ENCODE measurements around the gene NACC2. TPM values are rescaled to one million over a fixed set of nuclear protein-coding genes. Genes with fewer than 3 reads are reported as not detected.
A peak's percentile ranks its signal among the peaks of the same experiment; 100 is the strongest.

Gene NACC2
- total and polyA plus RNA-seq, 4 donors, result 22.9 to 53.4 (median 32.1) TPM

GRCh38 chr9:135982499-135983207, 112.4 kb downstream of the NACC2 start:
- Histone ChIP-seq H3K27me3 (ENCODE audit: control insufficient read depth, insufficient read depth, low read length) (no peaks in the 10 kb centered on the region), H3K36me3 (ENCODE audit: control insufficient read depth, insufficient read depth, low read length) (no peaks in the 10 kb centered on the region), H3K4me1 (ENCODE audit: control insufficient read depth, insufficient read depth, low read length) (peaks cover 54% of the 10 kb centered on the region), H3K4me3 (ENCODE audit: low read depth, low read length) (no peak overlapping the region), H3K9me3 (ENCODE audit: control insufficient read depth, insufficient read depth, low read length) (no peaks in the 10 kb centered on the region), H3K27ac (ENCODE audit: low read depth, low read length) (no peak overlapping the region)
- WGBS (ENCODE audit: insufficient coverage), result 67% methylated on average over 21 of the region's 24 CpGs
- no peak for DNase-seq (ENCODE audit: low read depth in 4 of 6, low spot score in 6 of 6)

- DNase-seq (ENCODE audit: low read depth in 4 of 6, low spot score in 6 of 6), result peak in 2 of 6 donors; percentile 66 to 76
These were observed 114.0 kb downstream of the NACC2 start for GRCh38 chr9:135980926-135981630.

GRCh38 chr9:135979547-135980166, 115.4 kb downstream of the NACC2 start:
- Histone ChIP-seq H3K4me3 (ENCODE audit: low read depth, low read length) (no peak overlapping the region), H3K27me3 (ENCODE audit: control insufficient read depth, insufficient read depth, low read length) (no peaks in the 10 kb centered on the region), H3K36me3 (ENCODE audit: control insufficient read depth, insufficient read depth, low read length) (no peaks in the 10 kb centered on the region), H3K27ac (ENCODE audit: low read depth, low read length) (no peak overlapping the region), H3K4me1 (ENCODE audit: control insufficient read depth, insufficient read depth, low read length) (peaks cover 63% of the 10 kb centered on the region), H3K9me3 (ENCODE audit: control insufficient read depth, insufficient read depth, low read length) (no peaks in the 10 kb centered on the region)
- WGBS (ENCODE audit: insufficient coverage), result 64% methylated on average over 19 of the region's 19 CpGs
- no peak for DNase-seq (ENCODE audit: low read depth in 4 of 6, low spot score in 6 of 6)

More at GRCh38 chr9:135980926-135981630, 114.0 kb downstream of the NACC2 start:
- Histone ChIP-seq H3K27ac (ENCODE audit: low read depth, low read length) (peak overlapping the region; percentile 7), H3K4me3 (ENCODE audit: low read depth, low read length) (no peak overlapping the region), H3K27me3 (ENCODE audit: control insufficient read depth, insufficient read depth, low read length) (no peaks in the 10 kb centered on the region), H3K4me1 (ENCODE audit: control insufficient read depth, insufficient read depth, low read length) (peaks cover 64% of the 10 kb centered on the region), H3K9me3 (ENCODE audit: control insufficient read depth, insufficient read depth, low read length) (no peaks in the 10 kb centered on the region), H3K36me3 (ENCODE audit: control insufficient read depth, insufficient read depth, low read length) (no peaks in the 10 kb centered on the region)
- 77% methylated on average over 15 of the region's 29 CpGs for whole genome bisulfite sequencing (ENCODE audit: insufficient coverage)

- Histone ChIP-seq H3K9me3 (ENCODE audit: control insufficient read depth, insufficient read depth, low read length) (no peaks in the 10 kb centered on the region), H3K36me3 (ENCODE audit: control insufficient read depth, insufficient read depth, low read length) (no peaks in the 10 kb centered on the region), H3K4me3 (ENCODE audit: low read depth, low read length) (no peak overlapping the region), H3K27me3 (ENCODE audit: control insufficient read depth, insufficient read depth, low read length) (no peaks in the 10 kb centered on the region), H3K27ac (ENCODE audit: low read depth, low read length) (peak overlapping the region; percentile 33), H3K4me1 (ENCODE audit: control insufficient read depth, insufficient read depth, low read length) (peaks cover 56% of the 10 kb centered on the region)
- WGBS (ENCODE audit: insufficient coverage), result 54% methylated on average over 14 of the region's 20 CpGs
- peak in 2 of 6 donors; percentile 64 to 72 for DNase-seq (ENCODE audit: low read depth in 4 of 6, low spot score in 6 of 6)
These were observed 116.2 kb downstream of the NACC2 start for GRCh38 chr9:135978642-135979546.

GRCh38 chr9:135976944-135977343, 118.1 kb downstream of the NACC2 start:
- Histone ChIP-seq H3K36me3 (ENCODE audit: control insufficient read depth, insufficient read depth, low read length) (no peaks in the 10 kb centered on the region), H3K4me3 (ENCODE audit: low read depth, low read length) (no peak overlapping the region), H3K27ac (ENCODE audit: low read depth, low read length) (no peak overlapping the region), H3K9me3 (ENCODE audit: control insufficient read depth, insufficient read depth, low read length) (no peaks in the 10 kb centered on the region), H3K4me1 (ENCODE audit: control insufficient read depth, insufficient read depth, low read length) (peaks cover 42% of the 10 kb centered on the region), H3K27me3 (ENCODE audit: control insufficient read depth, insufficient read depth, low read length) (no peaks in the 10 kb centered on the region)
- no peak for DNase-seq (ENCODE audit: low read depth in 4 of 6, low spot score in 6 of 6)
- 45% methylated on average over 13 of the region's 13 CpGs for WGBS (ENCODE audit: insufficient coverage)

GRCh38 chr9:135976531-135976930, 118.6 kb downstream of the NACC2 start:
- no peak overlapping the region for H3K27ac ChIP-seq (ENCODE audit: low read depth, low read length)
- H3K4me1 ChIP-seq (ENCODE audit: control insufficient read depth, insufficient read depth, low read length), result peaks cover 46% of the 10 kb centered on the region

GRCh38 chr9:135975834-135976233, 119.3 kb downstream of the NACC2 start:
- WGBS (ENCODE audit: insufficient coverage), result 82% methylated on average over 5 of the region's 10 CpGs
- DNase-seq (ENCODE audit: low read depth in 4 of 6, low spot score in 6 of 6), result no peak
- Histone ChIP-seq H3K4me1 (ENCODE audit: control insufficient read depth, insufficient read depth, low read length) (peaks cover 43% of the 10 kb centered on the region), H3K9me3 (ENCODE audit: control insufficient read depth, insufficient read depth, low read length) (no peaks in the 10 kb centered on the region), H3K36me3 (ENCODE audit: control insufficient read depth, insufficient read depth, low read length) (no peaks in the 10 kb centered on the region), H3K27ac (ENCODE audit: low read depth, low read length) (no peak overlapping the region), H3K27me3 (ENCODE audit: control insufficient read depth, insufficient read depth, low read length) (no peaks in the 10 kb centered on the region), H3K4me3 (ENCODE audit: low read depth, low read length) (no peak overlapping the region)

More at GRCh38 chr9:135976531-135976930, 118.6 kb downstream of the NACC2 start:
- H3K9me3 ChIP-seq (ENCODE audit: control insufficient read depth, insufficient read depth, low read length), result no peaks in the 10 kb centered on the region
- WGBS (ENCODE audit: insufficient coverage), result 62% methylated on average over 8 of the region's 13 CpGs
- no peaks in the 10 kb centered on the region for H3K27me3 ChIP-seq (ENCODE audit: control insufficient read depth, insufficient read depth, low read length)
- DNase-seq (ENCODE audit: low read depth in 4 of 6, low spot score in 6 of 6), result no peak
- no peaks in the 10 kb centered on the region for H3K36me3 ChIP-seq (ENCODE audit: control insufficient read depth, insufficient read depth, low read length)
- H3K4me3 ChIP-seq (ENCODE audit: low read depth, low read length), result no peak overlapping the region

GRCh38 chr9:135974220-135974573, 120.9 kb downstream of the NACC2 start:
- Histone ChIP-seq H3K9me3 (ENCODE audit: control insufficient read depth, insufficient read depth, low read length) (no peaks in the 10 kb centered on the region), H3K27ac (ENCODE audit: low read depth, low read length) (no peak overlapping the region), H3K4me1 (ENCODE audit: control insufficient read depth, insufficient read depth, low read length) (peaks cover 33% of the 10 kb centered on the region), H3K27me3 (ENCODE audit: control insufficient read depth, insufficient read depth, low read length) (no peaks in the 10 kb centered on the region), H3K36me3 (ENCODE audit: control insufficient read depth, insufficient read depth, low read length) (no peaks in the 10 kb centered on the region), H3K4me3 (ENCODE audit: low read depth, low read length) (no peak overlapping the region)
- WGBS (ENCODE audit: insufficient coverage), result 55% methylated on average over 4 of the region's 10 CpGs
- no peak for DNase-seq (ENCODE audit: low read depth in 4 of 6, low spot score in 6 of 6)
